IPS DF 4.7 (cell line): Measurements from ENCODE around the gene LRRIQ4.

ENCODE experiments used
- DNase-seq: peaks from one replicate; pipeline ENCODE4 v3.0.0-alpha.2; 2013; ENCODE audit warnings: low spot score; ENCODE audit errors: extremely low read depth

LRRIQ4 gene

DNA sequence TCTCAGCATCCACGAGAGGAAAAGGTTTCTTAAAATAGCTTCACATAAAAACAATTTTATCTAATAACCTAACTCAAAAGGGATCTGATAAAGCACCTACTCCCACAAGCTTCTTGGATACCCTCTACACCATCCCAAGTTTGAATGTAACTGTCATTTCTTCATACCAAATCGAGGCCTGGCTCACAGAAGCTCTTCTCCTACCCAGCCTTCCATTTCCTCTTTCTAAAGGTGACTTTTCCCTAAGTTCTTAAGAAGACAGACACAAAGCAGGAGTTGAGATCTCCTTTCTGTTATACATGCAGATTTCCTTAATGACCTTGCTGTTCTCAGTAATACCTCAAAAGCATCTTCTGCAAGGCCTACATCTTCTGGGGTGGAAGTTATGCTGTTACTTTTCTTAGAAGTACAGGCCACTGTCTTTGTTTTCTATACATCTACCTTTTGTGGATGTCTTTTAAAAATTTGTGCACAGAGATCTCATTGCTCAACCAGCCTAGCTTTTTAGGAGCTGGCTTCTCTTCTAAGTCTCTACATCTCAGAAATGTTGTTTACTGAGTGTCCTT is 3.4 kb upstream of the LRRIQ4 start:
- DNase-seq, result no peak

DNA sequence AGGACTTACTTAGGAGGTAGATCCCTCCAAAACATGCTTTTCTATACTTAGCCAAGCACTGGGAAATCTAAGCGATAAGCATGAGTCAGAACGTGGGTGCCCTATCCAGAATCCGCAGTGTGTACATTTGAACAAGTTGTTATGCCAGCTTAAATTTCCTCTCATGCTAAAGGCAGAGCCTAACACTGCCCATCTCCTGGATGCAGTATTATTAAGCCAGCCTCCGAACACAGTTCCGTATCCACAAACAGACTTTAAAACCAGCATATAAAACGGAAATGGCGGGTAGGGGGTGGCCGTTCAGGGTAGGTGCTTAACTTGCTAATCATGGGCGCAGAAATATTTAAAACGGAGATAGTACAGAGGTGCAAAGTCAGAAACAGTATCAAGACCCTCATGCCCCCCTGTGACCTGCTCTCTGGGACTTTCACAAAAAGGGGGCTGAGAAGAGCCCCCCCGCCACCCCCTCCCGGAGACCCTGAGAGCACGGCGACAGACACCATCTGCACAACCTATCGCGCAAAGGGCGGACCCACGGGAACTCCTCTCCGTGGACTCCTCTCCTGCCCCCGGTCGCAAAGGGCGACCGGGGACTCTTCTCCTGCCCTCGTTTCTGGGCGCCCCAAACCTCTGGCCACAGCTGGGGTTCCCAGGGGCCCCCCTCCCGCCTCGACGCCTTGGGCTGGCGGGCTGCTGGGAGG is 889 bp upstream of the LRRIQ4 start:
- no peak for DNase-seq

DNA sequence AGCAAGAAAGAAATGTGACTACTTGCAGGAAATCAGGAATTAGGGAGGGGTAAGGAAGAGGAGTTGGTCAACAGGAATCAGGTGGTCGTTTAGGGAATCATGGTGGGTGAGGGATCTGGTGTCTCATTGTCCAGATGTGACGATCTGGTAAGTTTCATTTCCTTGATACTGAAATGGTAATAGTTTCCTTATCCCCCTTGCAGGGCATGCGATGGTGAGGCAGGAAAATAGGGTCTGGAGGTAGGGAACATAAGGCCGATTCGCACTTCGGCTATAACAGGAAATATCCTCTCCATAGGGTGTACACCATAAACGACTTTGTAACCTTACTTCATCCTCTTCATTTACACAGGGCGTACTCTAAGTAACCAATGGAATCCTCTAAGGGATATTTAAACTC is 608 bp downstream of the LRRIQ4 start:
- DNase-seq, result no peak

DNA sequence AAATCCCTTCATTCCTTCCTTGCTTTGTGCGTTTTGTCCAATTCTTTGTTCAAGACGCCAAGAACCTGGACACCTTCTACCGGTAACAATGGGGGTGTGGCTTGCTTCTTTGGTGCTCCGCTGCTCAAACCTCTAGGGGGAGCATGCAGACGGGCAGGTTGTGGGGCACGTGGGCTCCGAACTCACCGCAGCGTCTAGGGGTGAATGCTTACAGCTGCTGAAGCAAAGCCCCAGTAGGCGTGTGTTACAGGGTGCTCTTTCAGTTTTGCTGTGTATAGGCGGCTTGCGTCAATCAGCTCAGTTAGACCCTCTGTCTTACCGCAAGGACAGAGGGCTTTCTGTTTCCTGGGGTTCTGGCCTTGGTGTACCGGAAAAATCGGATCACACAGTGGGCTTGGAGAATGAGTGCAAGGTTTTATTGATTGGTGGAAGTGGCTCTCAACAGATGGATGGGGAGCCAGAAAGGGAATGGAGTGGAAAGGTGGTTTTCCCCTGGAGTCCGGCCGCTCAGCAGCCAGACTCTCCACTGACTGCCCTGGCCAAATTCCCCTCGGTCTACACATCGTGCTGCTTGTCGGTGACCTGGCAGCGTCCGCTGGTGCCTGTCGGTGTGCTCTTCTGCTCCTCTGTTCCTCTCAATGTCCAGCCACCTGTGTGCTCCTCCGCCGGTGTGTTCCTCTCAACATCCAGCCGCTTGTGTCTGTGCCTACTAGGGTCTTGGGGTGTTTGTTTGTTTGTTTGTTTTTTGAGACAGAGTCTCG is 1.3 kb downstream of the LRRIQ4 start:
- no peak for DNase-seq

DNA sequence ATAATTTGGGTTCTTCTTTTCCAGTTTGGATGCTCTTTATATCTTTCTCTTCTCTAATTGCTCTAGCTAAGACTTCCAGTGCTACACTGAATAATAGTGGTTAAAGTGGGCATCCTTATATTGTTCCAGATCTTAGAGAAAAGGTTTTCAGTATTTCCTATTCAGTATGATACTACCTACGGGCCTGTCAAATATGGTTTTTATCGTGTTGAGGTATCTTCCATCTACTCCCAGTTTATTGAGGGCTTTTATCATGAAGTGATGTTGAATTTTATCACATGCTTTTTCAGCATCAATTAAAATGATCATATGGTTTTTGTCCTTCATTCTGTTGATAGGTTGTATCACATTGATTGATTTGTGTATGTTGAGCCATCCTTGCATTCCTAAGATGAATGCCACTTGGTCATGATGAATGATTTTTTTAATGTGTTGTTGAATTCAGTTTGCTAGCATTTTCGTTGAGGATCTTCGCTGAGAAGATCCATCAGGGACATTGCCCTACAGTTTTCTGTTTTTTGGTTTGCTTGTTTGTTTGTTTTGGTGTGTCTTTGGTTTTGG is 3.0 kb downstream of the LRRIQ4 start:
- DNase-seq, result no peak

DNA sequence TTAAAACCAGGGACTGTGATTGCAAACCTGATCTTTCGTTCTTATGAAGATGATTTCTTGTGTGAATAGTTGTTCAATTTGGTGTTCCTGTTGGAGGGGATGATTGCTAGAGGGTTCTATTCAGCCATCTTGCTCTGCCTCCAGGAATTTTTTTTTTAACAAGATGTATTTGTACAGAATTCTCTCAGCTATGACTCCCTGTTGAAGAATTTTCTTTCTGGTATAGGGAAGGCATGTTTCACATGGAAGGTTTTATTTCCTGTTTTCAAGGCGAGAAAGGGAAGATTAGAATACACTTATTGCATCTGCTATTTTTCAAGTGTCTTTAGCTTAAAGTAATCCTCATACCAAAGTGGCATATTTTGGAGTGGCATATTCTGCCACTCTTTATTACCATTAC is 5.6 kb downstream of the LRRIQ4 start:
- no peak for DNase-seq

DNA sequence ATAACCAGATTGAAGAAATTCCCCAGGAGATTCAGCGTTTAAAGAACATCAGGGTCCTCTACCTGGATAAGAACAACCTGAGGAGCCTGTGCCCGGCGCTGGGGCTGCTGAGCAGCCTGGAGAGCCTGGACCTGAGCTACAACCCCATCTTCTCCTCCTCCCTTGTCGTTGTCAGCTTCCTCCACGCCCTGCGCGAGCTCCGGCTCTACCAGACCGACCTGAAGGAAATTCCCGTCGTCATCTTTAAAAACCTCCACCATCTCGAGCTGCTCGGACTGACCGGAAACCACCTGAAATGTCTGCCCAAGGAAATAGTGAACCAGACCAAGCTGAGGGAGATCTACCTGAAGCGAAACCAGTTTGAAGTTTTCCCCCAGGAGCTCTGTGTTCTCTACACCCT is 9.4 kb downstream of the LRRIQ4 start:
- no peak for DNase-seq

DNA sequence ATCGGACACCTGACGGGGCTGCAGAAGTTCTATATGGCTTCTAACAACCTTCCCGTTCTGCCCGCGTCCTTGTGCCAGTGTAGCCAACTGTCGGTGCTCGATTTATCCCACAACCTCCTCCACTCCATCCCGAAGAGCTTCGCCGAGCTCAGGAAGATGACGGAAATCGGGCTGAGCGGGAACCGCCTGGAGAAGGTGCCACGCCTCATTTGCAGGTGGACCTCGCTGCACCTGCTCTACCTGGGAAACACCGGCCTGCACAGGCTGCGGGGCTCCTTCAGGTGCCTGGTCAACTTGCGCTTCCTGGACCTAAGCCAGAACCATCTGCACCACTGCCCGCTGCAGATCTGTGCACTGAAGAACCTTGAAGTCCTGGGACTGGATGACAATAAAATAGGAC is 9.9 kb downstream of the LRRIQ4 start:
- no peak for DNase-seq

DNA sequence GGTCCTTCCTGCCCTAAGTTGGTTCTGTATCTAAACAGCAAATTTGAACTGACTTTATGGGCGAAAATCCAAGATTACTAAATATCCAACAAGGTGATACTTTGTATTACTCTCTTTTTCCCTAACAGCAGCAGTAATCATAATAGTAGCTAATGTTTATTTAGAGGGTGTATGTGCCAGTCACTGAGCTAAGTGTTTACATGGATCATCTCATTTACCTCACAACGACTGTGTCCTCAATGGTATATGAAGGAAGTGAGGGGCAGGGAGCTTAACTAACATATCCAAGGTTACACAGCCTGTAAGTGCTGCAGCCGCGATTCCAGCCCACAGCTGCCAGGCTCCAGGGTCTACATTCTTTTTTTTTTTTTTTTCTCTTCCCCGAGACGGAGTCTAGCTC is 10.3 kb downstream of the LRRIQ4 start:
- no peak for DNase-seq

DNA sequence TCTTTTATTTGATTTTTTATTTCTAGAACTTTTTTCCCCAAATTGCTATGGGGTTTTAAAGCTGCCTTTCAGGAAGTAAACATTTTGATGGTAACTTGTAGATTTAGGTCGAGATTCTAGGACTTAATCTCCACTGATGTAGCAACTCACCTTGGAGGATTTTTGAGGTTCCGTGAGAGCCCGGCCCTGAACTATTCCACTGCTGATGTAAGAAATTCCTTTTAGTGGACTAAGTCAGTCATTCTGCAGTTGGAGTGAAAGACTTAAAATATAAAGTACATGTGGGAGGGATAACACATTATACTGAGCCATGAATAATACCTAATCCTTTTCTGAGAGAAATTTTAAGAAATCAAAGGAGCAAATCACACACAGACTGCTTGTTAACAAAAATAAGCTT is 12.6 kb downstream of the LRRIQ4 start:
- DNase-seq, result no peak

DNA sequence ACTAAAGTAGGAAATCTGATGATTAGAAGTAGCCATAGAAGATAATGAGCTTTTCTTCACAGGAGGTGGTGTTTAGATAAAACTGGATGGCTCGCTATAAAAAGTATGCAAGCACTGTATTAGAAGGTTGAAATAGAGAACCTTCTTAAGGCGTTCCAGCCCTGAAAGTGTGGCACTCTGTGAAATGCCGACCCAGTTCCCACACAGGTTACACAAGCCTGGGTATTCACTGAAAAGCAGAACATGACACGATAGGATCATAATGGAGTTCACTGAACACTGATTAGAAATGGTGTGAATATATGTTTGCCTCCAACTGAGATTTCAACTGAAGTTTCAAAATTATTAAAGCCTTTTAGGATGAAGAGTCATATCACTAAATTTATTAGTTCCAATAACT is 15.0 kb downstream of the LRRIQ4 start:
- DNase-seq, result no peak

DNA sequence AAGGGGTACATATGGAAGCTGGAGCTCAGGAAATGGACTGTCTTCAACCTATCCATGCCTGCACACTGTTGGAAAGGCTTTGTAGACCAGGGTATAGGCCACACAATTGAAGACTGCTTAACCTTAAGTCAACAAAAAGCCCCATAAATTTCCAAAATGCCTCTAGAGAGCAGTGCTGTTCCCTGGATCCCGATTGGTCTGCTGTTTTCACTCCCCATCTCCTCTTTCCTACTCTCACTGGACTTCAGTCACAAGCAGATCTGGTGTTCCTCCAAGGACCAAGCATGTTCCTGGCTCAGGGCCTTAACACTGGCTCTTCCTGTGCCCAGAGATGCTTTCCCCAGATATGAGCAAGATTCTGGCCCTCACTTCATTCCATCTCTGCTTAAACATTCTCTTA is 22.9 kb downstream of the LRRIQ4 start:
- DNase-seq, result no peak

DNA sequence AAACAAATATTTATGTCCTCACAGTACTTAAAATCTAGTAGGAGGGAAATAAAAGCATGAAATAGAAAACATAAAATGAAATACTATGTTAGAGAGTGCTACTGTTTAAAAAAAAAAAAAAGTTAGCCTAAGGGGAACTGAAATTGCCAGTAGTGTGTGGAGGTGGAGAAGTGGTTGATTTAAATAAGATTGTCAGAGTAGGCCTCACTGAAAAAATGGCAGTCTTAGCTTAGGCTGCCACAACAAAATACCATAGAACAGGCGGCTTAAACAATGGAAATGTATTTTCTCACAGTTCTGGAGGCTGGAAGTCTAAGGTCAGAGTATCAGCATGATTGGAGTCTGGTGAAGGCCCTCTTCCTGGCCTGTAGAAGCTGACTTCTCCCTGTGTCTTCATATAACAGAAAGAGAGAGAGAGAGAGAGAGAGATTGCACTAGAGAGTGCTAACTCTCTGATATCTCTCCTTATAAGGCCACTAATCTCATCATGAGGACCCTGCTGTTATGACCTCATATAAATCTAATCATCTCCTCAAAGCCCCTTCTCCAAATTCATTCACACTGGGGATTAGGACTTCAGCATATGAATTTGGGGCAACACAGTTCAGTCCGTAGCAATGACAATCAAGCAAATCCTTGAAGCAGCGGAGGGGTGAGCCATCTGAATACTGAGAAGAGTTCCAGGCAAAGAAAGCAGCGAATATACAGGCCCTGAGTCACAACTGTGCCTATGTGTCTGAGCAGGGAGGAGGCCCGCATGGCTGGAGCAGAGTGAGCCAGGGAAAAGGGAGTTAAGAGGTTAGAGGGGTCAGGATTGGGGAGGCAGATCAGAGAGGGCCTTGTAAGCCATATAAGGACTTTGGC is 23.6 kb downstream of the LRRIQ4 start:
- no peak for DNase-seq

DNA sequence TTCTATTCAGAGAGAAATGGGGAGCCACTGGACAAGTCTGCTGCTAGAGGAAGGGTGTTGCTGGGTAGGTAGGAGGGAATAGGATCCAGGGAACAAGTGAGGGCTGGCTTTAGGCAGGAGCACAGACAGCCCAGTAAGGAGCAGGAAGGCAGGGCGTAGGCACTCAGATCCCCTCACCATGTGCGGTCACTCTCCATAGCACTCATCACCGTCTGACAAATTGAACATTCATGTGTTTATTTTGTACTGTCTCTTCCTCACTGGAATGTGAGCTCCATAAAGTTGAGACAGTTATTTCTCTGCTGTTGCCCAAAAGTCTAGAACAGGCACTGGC is 24.2 kb downstream of the LRRIQ4 start:
- DNase-seq, result no peak

DNA sequence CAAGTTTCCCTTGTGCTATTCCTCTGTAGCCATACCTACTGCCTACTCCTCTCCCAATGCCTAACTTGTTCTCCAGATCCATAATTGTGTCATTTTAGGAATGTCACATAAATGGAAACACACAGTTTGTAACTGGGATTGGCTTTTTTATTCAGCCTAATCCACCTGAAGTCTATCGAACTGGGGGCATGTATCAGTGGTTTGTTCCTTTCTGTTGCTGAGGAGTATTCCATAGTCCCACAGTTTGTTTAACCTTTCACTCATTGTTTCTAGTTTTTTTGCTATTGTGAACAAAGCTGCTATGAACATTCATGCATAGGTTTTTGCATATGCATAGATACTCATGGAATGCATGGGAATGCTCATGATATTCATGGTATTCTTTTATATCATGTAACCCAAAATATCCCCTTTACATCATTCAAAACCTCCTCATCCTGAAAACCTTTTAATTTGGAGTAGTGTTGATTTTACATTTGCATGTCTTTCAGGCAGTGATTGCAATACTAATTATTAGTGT is 25.9 kb downstream of the LRRIQ4 start:
- no peak for DNase-seq

DNA sequence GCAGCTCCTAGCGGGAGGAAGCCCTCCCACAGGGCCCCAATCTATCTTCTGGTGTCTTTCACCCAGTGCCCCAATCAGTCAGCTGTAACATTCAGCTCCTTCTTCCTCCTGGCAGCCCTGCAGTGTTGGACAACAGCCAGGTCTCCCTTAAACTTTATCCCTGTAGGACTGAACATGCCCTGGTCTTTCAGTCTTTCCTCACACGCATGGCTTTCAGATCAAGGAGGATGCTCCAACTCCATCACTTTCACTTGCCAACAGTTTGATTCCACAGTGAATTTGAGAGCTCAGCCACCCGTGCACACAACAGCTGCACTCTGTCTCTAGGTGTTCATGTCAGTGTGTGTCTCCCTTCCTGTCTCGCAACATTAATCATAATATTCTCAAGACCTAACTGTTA is 28.5 kb downstream of the LRRIQ4 start:
- no peak for DNase-seq

DNA sequence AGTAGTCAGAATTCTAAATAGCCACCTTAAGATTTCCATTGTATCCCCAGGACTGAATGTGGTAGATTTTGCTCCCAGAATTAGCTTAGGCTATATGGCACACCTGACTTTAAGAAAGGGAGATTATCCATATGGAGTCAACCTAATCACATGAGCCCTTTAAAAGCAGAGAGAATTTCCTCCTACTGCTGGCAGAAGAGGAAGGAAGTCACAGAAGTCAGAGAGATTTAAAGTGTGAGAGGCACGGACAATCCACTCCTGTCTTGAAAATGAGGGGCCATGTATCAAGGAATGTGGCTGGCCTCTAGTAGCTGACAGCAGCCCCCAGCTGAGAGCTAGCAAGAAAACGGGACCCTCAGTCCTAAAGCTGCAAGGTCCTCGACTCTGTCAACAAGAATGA is 30.3 kb downstream of the LRRIQ4 start:
- DNase-seq, result no peak

DNA sequence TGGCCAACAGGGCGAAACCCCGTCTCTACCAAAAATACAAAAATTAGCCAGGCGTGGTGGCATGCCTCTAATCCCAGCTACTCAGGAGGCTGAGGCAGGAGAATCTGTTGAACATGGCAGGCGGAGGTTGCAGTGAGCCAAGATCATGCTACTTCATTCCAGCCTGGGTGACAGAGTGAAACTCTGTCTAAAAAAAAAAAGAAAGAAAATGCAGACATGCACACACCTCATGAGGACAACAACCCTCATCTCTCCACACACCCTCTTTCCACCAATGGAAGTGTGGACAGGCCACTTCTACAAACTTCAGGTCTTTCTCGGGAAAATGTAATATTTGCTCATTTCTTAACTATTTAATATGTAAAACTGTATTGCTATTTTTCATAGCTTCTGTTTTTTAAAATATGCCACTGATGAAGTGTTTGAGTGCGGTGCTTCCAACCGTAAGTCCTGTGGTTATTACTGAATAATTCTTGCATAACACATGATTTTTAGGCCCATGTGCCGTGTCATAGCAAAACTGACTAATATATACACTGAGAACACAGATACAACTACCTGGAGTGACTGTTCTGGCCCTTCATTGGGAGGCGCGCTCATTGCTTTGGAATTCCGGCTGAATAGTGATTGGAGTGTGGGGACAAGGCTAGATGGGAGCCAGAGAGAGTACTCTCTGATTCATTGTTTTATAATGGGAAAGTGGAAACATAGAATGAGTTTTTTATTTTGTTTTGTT is 34.0 kb downstream of the LRRIQ4 start:
- DNase-seq, result no peak

DNA sequence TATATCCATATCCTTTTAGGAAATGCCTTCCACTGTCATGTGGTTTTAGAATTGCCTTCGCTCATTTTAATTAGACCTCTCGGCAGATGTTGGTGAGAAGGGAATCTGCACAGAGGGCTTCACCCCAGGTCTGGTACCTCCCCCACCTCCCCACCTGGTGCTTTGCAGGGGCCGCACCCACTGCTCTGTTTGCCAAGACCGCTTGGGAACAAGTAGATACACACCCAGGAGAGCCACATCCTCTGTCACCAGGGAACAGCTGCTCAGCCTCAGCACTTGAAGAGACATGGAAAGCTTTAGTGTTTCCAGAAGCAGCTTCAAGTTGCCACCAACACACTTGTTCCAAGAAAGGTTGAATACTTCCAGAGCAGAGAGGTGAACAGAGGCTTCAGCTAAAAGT is 35.2 kb downstream of the LRRIQ4 start:
- no peak for DNase-seq

DNA sequence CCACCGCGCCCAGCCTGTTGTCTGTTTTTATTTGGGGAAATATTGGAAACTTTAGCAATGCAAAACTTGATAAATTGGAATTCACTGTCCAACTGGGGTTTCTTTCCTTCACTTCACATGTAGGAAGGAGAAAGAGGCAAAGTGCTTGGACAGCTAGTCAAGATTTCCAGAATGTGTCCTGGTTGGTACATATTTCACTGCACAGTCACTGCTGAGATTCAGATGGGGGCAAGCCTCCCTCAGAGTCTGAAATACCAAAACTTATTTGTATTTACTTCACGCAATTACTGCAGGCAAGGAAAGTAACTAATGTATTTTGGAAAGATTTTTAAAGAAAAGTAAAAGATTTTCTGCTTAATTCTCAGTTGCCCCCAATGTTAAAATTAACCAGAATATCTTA is 36.1 kb downstream of the LRRIQ4 start:
- no peak for DNase-seq

DNA sequence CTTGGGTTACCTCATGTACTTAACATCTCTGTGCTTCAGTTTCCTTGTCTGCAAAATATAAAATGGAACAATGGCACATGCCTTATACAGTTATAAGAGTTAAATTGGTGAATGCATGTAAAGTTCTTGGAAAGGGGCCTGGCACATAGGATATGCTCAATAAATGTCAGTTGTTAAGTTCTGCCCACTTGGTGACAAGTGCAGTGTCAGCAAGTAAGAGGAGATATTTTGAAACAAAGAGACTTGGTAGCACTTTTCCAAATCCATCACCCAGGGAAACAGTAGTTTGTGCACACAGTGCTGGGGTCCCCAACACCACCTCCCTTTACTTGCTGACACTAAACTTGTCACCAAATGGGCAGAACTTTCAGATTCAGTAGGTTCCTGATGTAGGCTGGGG is 37.9 kb downstream of the LRRIQ4 start:
- DNase-seq, result no peak
